Psoas muscle (tissue), 8 donors: ENCODE results near the gene TULP4. TPM values are rescaled to one million over a fixed set of nuclear protein-coding genes. Genes with fewer than 3 reads are reported as not detected.

Source experiments
- ATAC-seq, 4 donors: fragments of 200-7000 bp; cut with Tn5 transposase; one replicate each; pipeline ENCODE4 v1.9.1; 2020; ENCODE audit warnings: moderate library complexity in 3 of 4, mild to moderate bottlenecking in 2 of 4
- DNase-seq, 2 donors: peaks; one replicate each; pipeline ENCODE4 v3.0.0-alpha.2; 2020
- H3K27ac ChIP-seq: fragments of 200-600 bp; one replicate; pipeline ENCODE4 v1.8.0; 2022
- H3K27me3 ChIP-seq, 3 donors: fragments of 200-600 bp in 1 of 3; one replicate each; pipeline versions ENCODE4 v1.6.1 to v1.8.0; 2013 to 2022; ENCODE audit warnings: low read length in 2 of 3, mild to moderate bottlenecking in 2 of 3, moderate library complexity in 1 of 3; ENCODE audit not compliant: insufficient read depth in 3 of 3
- H3K36me3 ChIP-seq, 2 donors: fragments of 200-600 bp in 1 of 2; one replicate each; pipeline versions ENCODE4 v1.6.1 to v1.8.0; 2013 to 2022; ENCODE audit warnings: low read depth in 1 of 2, mild to moderate bottlenecking in 1 of 2, moderate library complexity in 1 of 2; ENCODE audit not compliant: insufficient read depth in 1 of 2
- H3K4me1 ChIP-seq: fragments of 200-600 bp; one replicate; pipeline ENCODE4 v1.8.0; 2022
- H3K4me3 ChIP-seq: fragments of 200-600 bp; one replicate; pipeline ENCODE4 v1.8.0; 2022; ENCODE audit warnings: mild to moderate bottlenecking
- H3K9me3 ChIP-seq: fragments of 200-600 bp; one replicate; pipeline ENCODE4 v1.8.0; 2022
- CTCF ChIP-seq: fragments of 200-600 bp; IDR thresholded peaks from one replicate; pipeline ENCODE4 v1.8.0; 2022; ENCODE audit warnings: antibody characterized with exemption
- WGBS, 3 donors: extraction: QIAGEN DNeasy Blood & Tissue Kit; methylation state at CpG; one replicate each; pipeline versions ENCODE4 v1.1.6 to v1.1.7; 2013; 5-methylcytosine and 5-hydroxymethylcytosine counted together
- intact Hi-C, 2 donors: fragments of 100-400 bp; cut with DNase I; formaldehyde crosslinking; loops; one replicate each; pipeline versions ENCODE4 v1.11.0 to v1.14.2; 2022
- polyA plus RNA-seq, 3 donors: library from polyadenylated mRNA; stranded (reverse); fragments of 200-250 nt; gene quantifications; one replicate each; pipeline ENCODE4 v1.2.3, GENCODE V29; 2013
- total RNA-seq, 4 donors: library from RNA; stranded (reverse); fragmentation: NEBNext Ultra II Directional in 2 of 4; extraction: Animal tissue kit (Norgen Biotek cat#: 25700) in 2 of 4; gene quantifications; one replicate each; pipeline versions ENCODE4 v1.2.1 to v1.2.4, GENCODE V29; 2021 to 2023
- donor health status: healthy with polysubstance abuse.
- donor health status: DM: no; HTN: no; CAD: no; lungs with moderate emphysema.
- donor health status: Bipolar disorder and iron deficiency.
- donor health status: healthy.
- donor health status: DM: yes; HTN: yes; CAD: no.
- donor health status: DM: no; HTN: no; CAD: no.
- donor health status: DM: no; HTN: no; CAD: no.
- donor health status: DM: yes; HTN: yes; CAD: no.

The TULP4 gene
- total and polyA plus RNA-seq, 7 donors: 2.2 to 103 (median 63.2) TPM

DNA sequence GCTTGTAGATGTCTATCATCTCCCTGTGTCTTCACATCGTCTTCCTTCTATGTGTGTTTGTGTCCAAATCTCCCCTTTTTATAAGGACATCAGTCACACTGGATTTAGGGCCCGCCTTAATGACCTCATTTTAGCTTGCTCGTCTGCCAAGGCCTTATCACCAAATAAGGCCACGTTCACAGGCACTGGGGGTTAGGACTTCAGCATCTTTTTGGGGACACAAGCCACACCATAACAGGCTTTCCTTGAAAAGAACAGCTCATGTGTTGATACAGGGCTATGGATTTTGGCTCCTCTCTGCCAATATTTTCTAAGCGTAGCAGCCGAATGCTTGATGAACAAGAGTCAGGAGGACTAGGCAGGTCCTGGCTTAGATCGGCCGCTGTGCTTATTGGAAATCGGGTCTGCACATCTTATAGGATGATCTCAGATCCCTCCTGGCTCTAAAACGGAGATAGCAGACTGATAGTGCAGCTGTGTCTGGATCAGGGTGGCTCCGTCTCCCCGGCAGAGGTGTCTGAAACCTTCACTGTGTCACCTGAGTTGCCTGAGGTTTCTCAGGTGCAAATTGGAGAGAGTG is 231.4 kb downstream of the TULP4 start:
- Histone ChIP-seq H3K27me3 (peaks cover 0 to 20% (median 0%) of the 10 kb centered on the region in 3 donors), H3K36me3 (no peaks in the 10 kb centered on the region), H3K9me3 (no peaks in the 10 kb centered on the region), H3K4me3 (no peak overlapping the region), H3K27ac (no peak overlapping the region), H3K4me1 (no peaks in the 10 kb centered on the region)
- no peak for ATAC-seq
- no peak for DNase-seq
- WGBS, 3 donors: 68 to 74% (median 71%) methylated on average over 12 of the region's 12 CpGs
- intact Hi-C loops: no loop called here
- no peak for TF ChIP-seq CTCF

- Histone ChIP-seq H3K4me3 (no peak overlapping the region), H3K27ac (no peak overlapping the region), H3K9me3 (no peaks in the 10 kb centered on the region), H3K27me3 (peaks cover 0 to 14% (median 0%) of the 10 kb centered on the region in 3 donors), H3K36me3 (no peaks in the 10 kb centered on the region), H3K4me1 (no peaks in the 10 kb centered on the region)
- DNase-seq (no peak), ATAC-seq (no peak)
- no peak for TF ChIP-seq CTCF
- intact Hi-C loops: no loop called here
- WGBS, 3 donors: 80 to 82% (median 81%) methylated on average over 12 of the region's 12 CpGs
Observed at GRCh38 chr6:158544428-158544827, 232.2 kb downstream of the TULP4 start.

DNA sequence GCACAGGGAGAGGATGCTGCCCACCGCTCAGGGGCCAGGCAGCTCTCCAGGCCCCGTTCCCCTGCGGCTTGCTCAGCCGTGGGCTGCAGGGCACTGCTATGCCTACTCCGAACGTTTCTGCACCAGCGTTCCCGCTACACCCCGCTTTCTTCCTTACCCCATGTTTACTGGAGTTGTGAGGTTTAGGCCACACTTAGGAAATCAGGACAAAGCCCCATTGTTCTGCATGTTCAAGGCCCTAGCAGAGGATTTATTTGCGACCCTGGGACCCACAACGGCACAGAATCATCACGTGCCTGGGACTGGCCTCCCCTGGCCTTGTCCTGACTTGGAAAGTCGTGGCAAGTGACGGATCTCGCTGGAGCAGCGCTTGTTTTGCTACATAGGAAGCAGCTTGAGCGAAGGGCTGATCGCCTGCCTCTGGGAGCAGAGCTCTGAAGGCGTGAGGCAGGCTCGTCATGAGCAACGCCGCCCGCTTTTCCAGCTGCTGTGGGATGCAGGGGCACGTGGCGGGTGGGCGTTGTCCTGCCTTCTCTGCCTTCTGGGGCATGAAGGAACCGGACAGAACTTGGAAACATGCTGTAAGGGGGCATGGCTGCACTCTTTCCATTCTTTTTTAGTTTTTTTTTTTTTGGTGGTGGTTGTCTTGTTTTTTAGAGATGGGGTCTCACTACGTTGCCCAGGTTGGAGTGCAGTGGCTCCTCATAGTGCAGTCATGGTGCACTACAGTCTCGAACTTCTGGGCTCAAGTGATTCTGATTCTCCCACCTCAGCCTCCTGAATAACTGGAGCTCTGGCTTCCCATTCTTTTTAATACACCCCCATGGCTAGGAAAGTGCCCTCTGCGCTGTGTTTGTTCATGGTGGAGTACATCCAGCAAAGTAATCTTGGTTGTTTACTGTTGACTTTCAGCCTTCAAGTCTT is 233.0 kb downstream of the TULP4 start:
- WGBS, 3 donors: 71 to 80% (median 74%) methylated on average over 30 of the region's 30 CpGs
- Histone ChIP-seq H3K27me3 (peaks cover 0 to 6% (median 0%) of the 10 kb centered on the region in 3 donors), H3K27ac (no peak overlapping the region), H3K36me3 (no peaks in the 10 kb centered on the region), H3K4me3 (no peak overlapping the region), H3K9me3 (no peaks in the 10 kb centered on the region), H3K4me1 (no peaks in the 10 kb centered on the region)
- ATAC-seq (no peak), DNase-seq (no peak)
- no peak for TF ChIP-seq CTCF
- intact Hi-C loops: no loop called here

- ATAC-seq (no peak), DNase-seq (no peak)
- intact Hi-C loops: no loop called here
- H3K9me3 ChIP-seq: no peaks in the 10 kb centered on the region
- no peaks in the 10 kb centered on the region for H3K36me3 ChIP-seq
- no peak overlapping the region for H3K27ac ChIP-seq
- no peak for TF ChIP-seq CTCF
- no peaks in the 10 kb centered on the region for H3K4me1 ChIP-seq
- WGBS, 3 donors: 54 to 59% (median 54%) methylated on average over 9 of the region's 9 CpGs
- no peak overlapping the region for H3K4me3 ChIP-seq
- H3K27me3 ChIP-seq: no peaks in the 10 kb centered on the region
Observed at GRCh38 chr6:158548418-158549161, 236.3 kb downstream of the TULP4 start.
